GM12875 (cell line): ENCODE data around the gene RAB20.

Experiments used
- H3K4me3 ChIP-seq: one replicate; pipeline ENCODE4 v1.5.1; 2011; ENCODE audit warnings: low read depth, low read length, control low read depth
- CTCF ChIP-seq: IDR thresholded peaks from 2 replicates; pipeline ENCODE4 v1.5.1; 2011; ENCODE audit warnings: low read depth, mild to moderate bottlenecking, control low read depth, inconsistent platforms, low read length, moderate library complexity, borderline replicate concordance; ENCODE audit not compliant: insufficient read depth

RAB20 gene

GRCh38 chr13:110559429-110559943, 2.0 kb downstream of the RAB20 start:
- TF ChIP-seq CTCF: no peak
- H3K4me3 ChIP-seq: no peak overlapping the region

- no peak overlapping the region for H3K4me3 ChIP-seq
- TF ChIP-seq CTCF: no peak
These were observed 3.8 kb downstream of the RAB20 start for GRCh38 chr13:110557610-110558305.

GRCh38 chr13:110557082-110557481, 4.4 kb downstream of the RAB20 start:
- TF ChIP-seq CTCF: no peak
- H3K4me3 ChIP-seq: no peak overlapping the region

GRCh38 chr13:110556224-110556606, 5.3 kb downstream of the RAB20 start:
- no peak overlapping the region for H3K4me3 ChIP-seq
- no peak for TF ChIP-seq CTCF

GRCh38 chr13:110555601-110556223, 5.8 kb downstream of the RAB20 start:
- no peak for TF ChIP-seq CTCF
- no peak overlapping the region for H3K4me3 ChIP-seq

GRCh38 chr13:110554946-110555345, 6.6 kb downstream of the RAB20 start:
- no peak for TF ChIP-seq CTCF
- no peak overlapping the region for H3K4me3 ChIP-seq
